ENCODE results near the gene PRKCA. TPM values are rescaled to one million over a fixed set of nuclear protein-coding genes. Genes with fewer than 3 reads are reported as not detected.
A peak's percentile ranks its signal among the peaks of the same experiment; 100 is the strongest.

PRKCA gene
- total and polyA plus RNA-seq, 10 of the 15 experiments (the other 5 are each of a cell fraction or from before 2014, with no cell fraction given), result 0.11 to 14.6 (median 0.72) TPM

DNA sequence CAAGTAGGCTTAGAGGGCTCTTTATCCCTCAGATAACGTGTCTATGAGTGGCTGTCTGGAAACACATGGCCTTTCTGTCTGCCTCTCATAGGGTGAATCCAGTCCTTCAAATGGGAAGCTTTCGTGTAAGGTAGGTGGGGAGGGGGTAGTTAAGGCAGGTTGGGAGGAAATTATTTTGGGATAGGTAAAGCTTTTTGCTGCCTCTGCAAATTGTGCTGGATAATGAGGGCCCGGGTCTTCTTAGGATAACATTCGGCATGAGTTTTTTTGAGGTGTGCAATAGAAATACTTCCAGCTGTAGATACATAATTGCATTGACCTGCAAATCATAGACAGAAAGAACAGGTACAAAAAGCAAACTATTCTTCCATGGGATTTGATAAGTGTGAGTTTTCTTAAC lies 189.7 kb downstream of the PRKCA start (continued):
- no peak for TF ChIP-seq NFYB (IDR thresholded peaks at IDR 0.05; ENCODE audit: insufficient read depth, low read depth, low read length)
- no peak for TF ChIP-seq TAF1 (IDR thresholded peaks at IDR 0.05; ENCODE audit: borderline replicate concordance, low read depth, low read length)
- no peak for TF ChIP-seq CREM (IDR thresholded peaks at IDR 0.05; ENCODE audit: low read depth)

DNA sequence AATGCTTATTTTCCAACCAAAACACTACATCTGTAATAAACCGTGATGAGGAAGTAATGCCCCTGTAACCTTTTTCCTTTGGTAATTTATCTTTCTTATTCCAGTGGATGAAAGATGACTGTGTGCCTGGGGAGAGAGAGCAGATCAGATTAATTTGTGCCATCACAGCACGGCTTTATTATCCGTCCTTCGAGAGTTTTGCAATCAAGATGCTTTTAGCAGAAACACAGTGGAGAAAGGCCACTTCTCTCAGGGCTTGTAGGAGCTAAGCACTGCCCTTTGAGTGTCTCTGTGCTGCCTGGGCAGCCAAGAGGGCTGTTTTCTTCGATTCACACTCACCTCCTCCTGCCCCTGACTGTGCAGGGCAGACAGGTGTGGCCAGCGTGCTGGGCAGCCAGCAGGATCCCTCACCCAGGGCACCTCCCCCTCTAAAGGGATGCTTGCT lies 190.2 kb downstream of the PRKCA start:
- no peaks in the 10 kb centered on the region for H3K27me3 ChIP-seq (replicated peaks in 1 of 2; ENCODE audit: control insufficient read depth in 2 of 2, insufficient read depth in 2 of 2, low read length in 1 of 2)
- RAD21 ChIA-PET (ENCODE audit: unreplicated experiment), result no interaction called here
- H3K4me2 ChIP-seq (ENCODE audit: control insufficient read depth, insufficient read depth), result no peak overlapping the region
- CTCF ChIA-PET, result interaction anchor here (1.5 kb wide), 1 partner anchor 80 kb away, joined by 3 read pairs; no protein-coding TSS in a partner anchor
- SMC1A ChIA-PET (ENCODE audit: uncharacterized antibody, unreplicated experiment), result no interaction called here
- H3K9ac ChIP-seq (ENCODE audit: control insufficient read depth, insufficient read depth, low read length), result no peak overlapping the region
- POLR2A ChIA-PET, result no interaction called here
- no peaks in the 10 kb centered on the region for H4K20me1 ChIP-seq (ENCODE audit: control insufficient read depth, insufficient read depth)
- no peaks in the 10 kb centered on the region for H3K4me1 ChIP-seq (ENCODE audit: control insufficient read depth, insufficient read depth, low read length)
- BruUV-seq (replicated peaks), result no TSS peak
- H3K9me3 ChIP-seq (replicated peaks; ENCODE audit: control insufficient read depth, insufficient read depth, low read length), result no peaks in the 10 kb centered on the region
- no peak for TF ChIP-seq PAX8 (IDR thresholded peaks at IDR 0.05)
- ATAC-seq, result peak; percentile 27; the same call in 2 of the 3 replicates
- no peak overlapping the region for H2AFZ ChIP-seq (ENCODE audit: control insufficient read depth, low read depth, low read length)
- DNase-seq (ENCODE audit: low read depth, low spot score), result no peak
- WGBS (ENCODE audit: insufficient coverage, insufficient replicate concordance, low lambda C conversion rate, missing lambda C conversion rate), result 4% methylated on average over 6 of the region's 6 CpGs
- no peak for FAIRE-seq
- no peak overlapping the region for H3K4me3 ChIP-seq
- intact Hi-C loops (cut with micrococcal nuclease; ENCODE audit: unreplicated experiment), result no loop called here
- no peaks in the 10 kb centered on the region for H3K36me3 ChIP-seq (ENCODE audit: control insufficient read depth in 2 of 2, insufficient read depth in 2 of 2, low read length in 1 of 2)
- in situ Hi-C loops (cut with MboI), result no loop called here
- H3K27ac ChIP-seq (ENCODE audit: control insufficient read depth, insufficient read depth), result no peak overlapping the region
- H3K79me2 ChIP-seq (ENCODE audit: control insufficient read depth, insufficient read depth, low read length), result no peaks in the 10 kb centered on the region

DNA sequence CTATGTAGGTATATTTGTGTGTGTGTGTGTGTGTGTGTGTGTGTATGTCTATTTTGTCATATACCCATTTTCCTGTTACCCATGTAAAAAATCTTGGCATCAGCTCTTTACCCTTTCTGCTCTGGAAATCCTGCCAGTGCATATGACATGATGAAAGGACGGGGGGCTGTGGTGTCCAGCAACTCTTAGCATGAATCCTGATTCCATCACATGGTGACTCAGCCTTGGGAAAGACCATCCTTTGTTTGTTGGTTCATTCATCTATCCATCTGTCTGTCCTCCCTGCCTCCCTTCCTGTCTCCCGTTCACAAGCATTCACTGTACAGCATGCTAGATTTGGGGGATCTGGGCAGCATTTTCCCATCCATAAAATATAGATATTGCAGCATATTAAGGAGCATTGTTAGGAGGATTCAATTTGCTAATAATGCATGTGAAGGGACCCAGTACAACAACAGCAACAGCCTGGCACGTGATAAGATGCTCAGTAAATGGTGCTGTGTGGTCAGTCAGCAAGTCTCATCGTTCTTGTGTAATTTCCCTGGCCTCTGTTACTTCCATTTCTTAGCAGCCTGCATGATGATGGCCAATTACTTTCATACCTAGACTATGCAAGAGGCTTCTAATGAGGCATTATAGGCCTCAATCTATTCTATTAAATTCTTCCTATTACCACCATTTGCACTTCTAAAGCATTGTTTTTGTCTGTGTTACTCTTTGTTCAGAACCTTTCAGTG lies 191.0 kb downstream of the PRKCA start:
- ChIA-PET POLR2A (no interaction called here), SMC1A (ENCODE audit: uncharacterized antibody, unreplicated experiment) (no interaction called here), CTCF (no interaction called here), RAD21 (ENCODE audit: unreplicated experiment) (no interaction called here)
- no peaks in the 10 kb centered on the region for H3K9me3 ChIP-seq (replicated peaks; ENCODE audit: control insufficient read depth, insufficient read depth, low read length)
- DNase-seq (ENCODE audit: low read depth, low spot score), result no peak
- H3K4me2 ChIP-seq (ENCODE audit: control insufficient read depth, insufficient read depth), result no peak overlapping the region
- intact Hi-C loops (cut with micrococcal nuclease; ENCODE audit: unreplicated experiment) (no loop called here), in situ Hi-C loops (cut with MboI) (no loop called here)
- no peaks in the 10 kb centered on the region for H3K36me3 ChIP-seq (ENCODE audit: control insufficient read depth in 2 of 2, insufficient read depth in 2 of 2, low read length in 1 of 2)
- H3K27ac ChIP-seq (ENCODE audit: control insufficient read depth, insufficient read depth), result no peak overlapping the region
- no peak for TF ChIP-seq RAD51 (IDR thresholded peaks at IDR 0.05)
- TF ChIP-seq BHLHE40 (IDR thresholded peaks at IDR 0.05; ENCODE audit: borderline replicate concordance in 1 of 2, low read depth in 2 of 2, low read length in 1 of 2), result 0 out of 4 replicates have a peak, but pooled peaks of 1 of the 2 experiments have one; percentile 14
- WGBS (ENCODE audit: insufficient coverage, insufficient replicate concordance, low lambda C conversion rate, missing lambda C conversion rate), result under 1% methylated on average over 4 of the region's 4 CpGs
- H3K79me2 ChIP-seq (ENCODE audit: control insufficient read depth, insufficient read depth, low read length), result no peaks in the 10 kb centered on the region
- no peaks in the 10 kb centered on the region for H3K4me1 ChIP-seq (ENCODE audit: control insufficient read depth, insufficient read depth, low read length)
- no TSS peak for BruUV-seq (replicated peaks)
- no peak overlapping the region for H3K4me3 ChIP-seq
- H2AFZ ChIP-seq (ENCODE audit: control insufficient read depth, low read depth, low read length), result no peak overlapping the region
- no peaks in the 10 kb centered on the region for H4K20me1 ChIP-seq (ENCODE audit: control insufficient read depth, insufficient read depth)
- ATAC-seq, result no peak
- no peak for FAIRE-seq
- no peaks in the 10 kb centered on the region for H3K27me3 ChIP-seq (replicated peaks in 1 of 2; ENCODE audit: control insufficient read depth in 2 of 2, insufficient read depth in 2 of 2, low read length in 1 of 2)
- H3K9ac ChIP-seq (ENCODE audit: control insufficient read depth, insufficient read depth, low read length), result no peak overlapping the region

Data from GM12878 (cell line).